Ovary (tissue), 9 donors: ENCODE data around the gene CSNK2A1. TPM values are rescaled to one million over a fixed set of nuclear protein-coding genes. Genes with fewer than 3 reads are reported as not detected.

ENCODE experiments used
- DNase-seq, 5 donors: peaks; one replicate each; pipeline ENCODE4 v3.0.0-alpha.2; 2019 to 2020
- H3K27ac ChIP-seq, 2 donors: fragments of 200-600 bp; one replicate each; pipeline versions ENCODE4 v1.5.1 to v1.8.0; 2019 to 2022
- H3K27me3 ChIP-seq: fragments of 200-600 bp; one replicate; pipeline ENCODE4 v1.8.0; 2022
- H3K36me3 ChIP-seq: fragments of 200-600 bp; sonication (generic); one replicate; pipeline ENCODE4 v1.5.1; 2019
- H3K4me1 ChIP-seq: one replicate; pipeline ENCODE4 v1.8.1; 2013; ENCODE audit warnings: mild to moderate bottlenecking, moderate library complexity; ENCODE audit not compliant: insufficient read depth
- H3K4me3 ChIP-seq: fragments of 200-600 bp; sonication (generic); one replicate; pipeline ENCODE4 v1.5.1; 2017
- H3K9me3 ChIP-seq, 2 donors: fragments of 200-600 bp in 1 of 2; sonication (generic) in 1 of 2; one replicate each; pipeline versions ENCODE4 v1.5.1 to v1.8.1; 2013 to 2019; ENCODE audit warnings: mild to moderate bottlenecking in 1 of 2, moderate library complexity in 1 of 2
- EP300 ChIP-seq: sonication (generic); formaldehyde crosslinking; IDR thresholded peaks from one replicate; pipeline ENCODE4 v1.6.1; 2017; ENCODE audit warnings: antibody characterized with exemption
- POLR2A ChIP-seq: fragments of 450-650 bp; IDR thresholded peaks from one replicate; pipeline ENCODE4 v1.6.1; 2017; ENCODE audit warnings: antibody characterized with exemption, mild to moderate bottlenecking, moderate library complexity
- WGBS, 3 donors: extraction: QIAGEN DNeasy Blood & Tissue Kit in 1 of 3; methylation state at CpG; one replicate each; pipeline versions ENCODE4 v1.1.5 to v1.1.7; 2013 to 2017; 5-methylcytosine and 5-hydroxymethylcytosine counted together
- intact Hi-C, 4 donors: fragments of 100-400 bp; cut with DNase I; formaldehyde crosslinking; loops; one replicate each; pipeline versions ENCODE4 v1.11.0 to v1.15.1; 2022 to 2023
- polyA plus RNA-seq, 2 donors: library from polyadenylated mRNA; stranded (reverse); fragments of 200-250 nt in 1 of 2; fragments of 350-450 nt in 1 of 2; fragmentation: Illumina TruSeq in 1 of 2; extraction: RNeasy Lipid Tissue Mini Kit (QIAGEN cat#74804) in 1 of 2; gene quantifications; one replicate each; pipeline ENCODE4 v1.2.3, GENCODE V29; 2013 to 2014
- total RNA-seq, 7 donors: library from RNA; depleted of rRNA in 2 of 7; stranded (reverse); fragments of >200 nt in 2 of 7; fragmentation: NEBNext Ultra II Directional in 3 of 7; extraction: Animal tissue kit (Norgen Biotek cat#: 25700) in 3 of 7; gene quantifications; one replicate each; pipeline versions ENCODE4 v1.1.0 to v1.2.4, GENCODE V29; 2016 to 2023
- TF ChIP-seq, protein P1 (sequence below), 3 donors: fragments of 450-650 bp in 2 of 3; fragments of 200-600 bp in 1 of 3; IDR thresholded peaks; one replicate each; pipeline versions ENCODE4 v1.5.1 to v1.8.0; 2016 to 2022; ENCODE audit warnings: antibody characterized with exemption in 3 of 3, mild to moderate bottlenecking in 1 of 3
- donor health status: DM: no; HTN: no; CAD: no; lungs with moderate emphysema.
- donor health status: DM: no; HTN: no; CAD: no.
- donor health status: Bipolar disorder and iron deficiency.
- donor health status: DM: yes; HTN: yes; CAD: no.
- donor health status: DM: no; HTN: no; CAD: no.
- donor health status: DM: yes; HTN: yes; CAD: no.

CSNK2A1 gene
- total and polyA plus RNA-seq, 9 donors: 35.8 to 145 (median 95.7) TPM

DNA sequence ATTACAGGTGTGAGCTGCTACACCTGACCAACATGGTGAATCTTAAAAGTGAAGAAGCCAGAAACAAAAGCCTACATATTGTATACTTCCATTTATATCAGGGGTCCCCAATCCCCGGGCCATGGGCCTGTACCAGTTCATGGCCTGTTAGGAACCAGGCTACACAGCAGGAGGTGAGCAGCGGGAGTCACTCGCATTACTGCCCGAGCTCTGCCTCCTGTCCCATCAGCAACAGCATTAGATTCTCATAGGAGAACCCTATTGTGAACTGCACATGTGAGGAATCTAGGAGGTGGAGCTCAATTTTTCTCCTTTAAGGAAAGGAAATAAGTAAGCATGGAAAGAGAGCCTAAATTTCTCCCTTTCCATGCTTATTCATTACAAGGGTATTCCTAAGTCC is 21.7 kb downstream of the CSNK2A1 start:
- no peak overlapping the region for H3K4me3 ChIP-seq
- TF ChIP-seq, protein P1, sequence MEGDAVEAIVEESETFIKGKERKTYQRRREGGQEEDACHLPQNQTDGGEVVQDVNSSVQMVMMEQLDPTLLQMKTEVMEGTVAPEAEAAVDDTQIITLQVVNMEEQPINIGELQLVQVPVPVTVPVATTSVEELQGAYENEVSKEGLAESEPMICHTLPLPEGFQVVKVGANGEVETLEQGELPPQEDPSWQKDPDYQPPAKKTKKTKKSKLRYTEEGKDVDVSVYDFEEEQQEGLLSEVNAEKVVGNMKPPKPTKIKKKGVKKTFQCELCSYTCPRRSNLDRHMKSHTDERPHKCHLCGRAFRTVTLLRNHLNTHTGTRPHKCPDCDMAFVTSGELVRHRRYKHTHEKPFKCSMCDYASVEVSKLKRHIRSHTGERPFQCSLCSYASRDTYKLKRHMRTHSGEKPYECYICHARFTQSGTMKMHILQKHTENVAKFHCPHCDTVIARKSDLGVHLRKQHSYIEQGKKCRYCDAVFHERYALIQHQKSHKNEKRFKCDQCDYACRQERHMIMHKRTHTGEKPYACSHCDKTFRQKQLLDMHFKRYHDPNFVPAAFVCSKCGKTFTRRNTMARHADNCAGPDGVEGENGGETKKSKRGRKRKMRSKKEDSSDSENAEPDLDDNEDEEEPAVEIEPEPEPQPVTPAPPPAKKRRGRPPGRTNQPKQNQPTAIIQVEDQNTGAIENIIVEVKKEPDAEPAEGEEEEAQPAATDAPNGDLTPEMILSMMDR (IDR thresholded peaks at IDR 0.05): no peak
- TF ChIP-seq POLR2A: no peak
- no peak for TF ChIP-seq EP300
- H3K27ac ChIP-seq: no peak overlapping the region
- H3K27me3 ChIP-seq: no peaks in the 10 kb centered on the region
- no peaks in the 10 kb centered on the region for H3K36me3 ChIP-seq
- H3K9me3 ChIP-seq: no peaks in the 10 kb centered on the region
- WGBS, 3 donors: 93 to 98% (median 94%) methylated on average over 4 of the region's 4 CpGs
- H3K4me1 ChIP-seq: peaks cover 5% of the 10 kb centered on the region
- intact Hi-C loops: no loop called here
- DNase-seq: no peak

DNA sequence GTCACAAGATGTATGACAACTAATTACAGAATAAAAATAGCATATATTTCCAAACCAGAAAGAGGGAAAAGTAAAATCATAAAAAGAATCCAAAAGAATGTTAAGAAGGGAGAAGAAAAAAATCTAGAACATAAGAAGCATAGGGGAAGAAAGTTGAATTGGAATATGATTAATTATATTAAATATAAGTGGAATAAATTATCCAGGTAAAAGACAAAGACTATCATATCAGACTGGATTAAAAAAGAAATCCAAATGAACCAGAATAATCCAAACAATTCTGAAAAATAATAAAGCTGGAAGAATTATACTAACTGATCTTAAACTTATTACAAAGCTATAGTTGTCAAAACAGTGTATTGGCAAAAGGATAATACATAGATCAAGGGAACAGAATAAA is 23.6 kb downstream of the CSNK2A1 start:
- Histone ChIP-seq H3K4me3 (no peak overlapping the region), H3K9me3 (no peaks in the 10 kb centered on the region), H3K27ac (no peak overlapping the region), H3K4me1 (peaks cover 6% of the 10 kb centered on the region), H3K36me3 (no peaks in the 10 kb centered on the region), H3K27me3 (no peaks in the 10 kb centered on the region)
- no peak for DNase-seq
- TF ChIP-seq, protein P1 (IDR thresholded peaks at IDR 0.05): no peak
- TF ChIP-seq POLR2A: no peak
- no peak for TF ChIP-seq EP300
- intact Hi-C loops: no loop called here

DNA sequence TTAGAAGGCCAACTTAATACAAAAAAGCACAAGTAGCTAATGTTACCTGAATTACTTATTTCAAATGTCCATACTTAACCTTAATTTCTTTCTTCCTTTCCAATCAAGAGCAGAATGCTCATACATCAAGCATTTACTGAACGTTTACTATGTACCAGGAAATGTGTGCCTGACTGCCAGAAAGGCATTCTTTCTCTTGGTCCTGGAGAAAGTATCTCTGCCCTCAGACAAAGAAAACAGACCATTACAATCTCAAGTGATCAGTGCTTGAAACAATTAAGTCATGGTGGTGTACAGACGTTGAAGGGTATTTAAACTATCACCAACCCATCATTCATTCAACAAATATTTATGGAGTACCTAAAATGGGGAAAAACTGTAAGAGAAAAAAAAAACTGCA is 26.4 kb downstream of the CSNK2A1 start:
- Histone ChIP-seq H3K4me1 (peaks cover 7% of the 10 kb centered on the region), H3K9me3 (no peaks in the 10 kb centered on the region), H3K4me3 (no peak overlapping the region), H3K27me3 (no peaks in the 10 kb centered on the region), H3K36me3 (no peaks in the 10 kb centered on the region), H3K27ac (no peak overlapping the region)
- no peak for TF ChIP-seq EP300
- TF ChIP-seq, protein P1 (IDR thresholded peaks at IDR 0.05): no peak
- no peak for TF ChIP-seq POLR2A
- DNase-seq: no peak
- WGBS, 3 donors: 13 to 16% (median 15%) methylated on average over 2 of the region's 2 CpGs
- intact Hi-C loops: no loop called here

DNA sequence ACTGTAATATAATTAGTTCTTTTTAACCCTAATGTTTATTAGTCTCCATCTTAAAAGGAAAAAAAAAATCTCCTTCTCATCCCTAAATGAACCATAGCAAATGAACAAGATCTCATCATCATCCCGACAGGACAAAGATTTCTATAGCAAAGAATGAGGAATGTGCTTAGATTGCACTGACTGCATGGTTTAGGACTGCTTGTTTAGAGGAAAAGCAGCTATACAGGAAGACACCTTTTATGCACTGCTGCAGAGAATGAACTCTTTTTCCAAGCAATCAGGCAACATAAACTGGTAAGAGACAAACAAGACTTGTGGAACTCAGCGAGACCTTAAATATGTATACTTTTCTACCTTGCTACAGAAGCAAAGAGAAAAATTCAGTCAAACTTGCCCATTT is 26.8 kb downstream of the CSNK2A1 start:
- 45 to 56% (median 46%) methylated on average over 2 of the region's 2 CpGs for WGBS, 3 donors
- no peak for DNase-seq
- no peaks in the 10 kb centered on the region for H3K9me3 ChIP-seq
- H3K27ac ChIP-seq: no peak overlapping the region
- intact Hi-C loops: no loop called here
- TF ChIP-seq, protein P1 (IDR thresholded peaks at IDR 0.05): no peak
- TF ChIP-seq POLR2A (no peak), EP300 (no peak)
- H3K4me1 ChIP-seq: peaks cover 7% of the 10 kb centered on the region
- no peaks in the 10 kb centered on the region for H3K36me3 ChIP-seq
- H3K4me3 ChIP-seq: no peak overlapping the region
- H3K27me3 ChIP-seq: no peaks in the 10 kb centered on the region

DNA sequence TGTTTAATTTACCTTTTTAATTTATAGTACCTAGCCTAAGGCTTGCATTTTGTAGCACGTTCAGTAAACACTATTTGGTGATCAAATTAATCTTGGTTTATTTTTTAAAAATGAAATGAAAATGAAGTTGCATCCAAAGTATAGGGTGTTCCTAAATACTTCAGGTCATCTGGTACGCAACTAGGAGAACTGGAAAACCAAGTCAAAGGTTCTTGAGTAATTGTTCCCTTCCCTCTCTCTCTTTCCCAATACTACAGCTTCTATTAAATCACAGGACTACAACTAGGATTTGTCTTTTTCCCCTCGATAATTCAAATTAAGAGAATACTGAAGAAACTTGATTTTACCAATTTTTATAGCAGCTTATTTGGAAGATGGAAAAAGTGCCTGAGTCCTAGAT is 27.9 kb downstream of the CSNK2A1 start:
- WGBS, 3 donors: 96% methylated on average over 3 of the region's 3 CpGs
- no peaks in the 10 kb centered on the region for H3K9me3 ChIP-seq
- no peak overlapping the region for H3K4me3 ChIP-seq
- no peak overlapping the region for H3K27ac ChIP-seq
- no peak for DNase-seq
- TF ChIP-seq, protein P1 (IDR thresholded peaks at IDR 0.05): no peak
- no peak for TF ChIP-seq POLR2A
- TF ChIP-seq EP300: no peak
- H3K36me3 ChIP-seq: no peaks in the 10 kb centered on the region
- intact Hi-C loops: no loop called here
- peaks cover 7% of the 10 kb centered on the region for H3K4me1 ChIP-seq
- H3K27me3 ChIP-seq: no peaks in the 10 kb centered on the region
